IMR-90 (cell line): ENCODE measurements around the gene ISG20L2. TPM values are rescaled to one million over a fixed set of nuclear protein-coding genes. Genes with fewer than 3 reads are reported as not detected.

ENCODE experiments used
- USF2 ChIP-seq: fragments of 150-350 bp; IDR thresholded peaks from 2 replicates; pipeline ENCODE4 v1.6.1; 2017; ENCODE audit warnings: mild to moderate bottlenecking, antibody characterized with exemption, low read length, low read depth
- polyA plus RNA-seq, 3 experiments: library from polyadenylated mRNA; depleted of rRNA; stranded (reverse); fragments of >200 nt; gene quantifications; 2 replicates each; pipeline ENCODE4 v1.2.3, GENCODE V29; 2012; ENCODE audit warnings: low replicate concordance in 1 of 3
- total RNA-seq: library from RNA; depleted of rRNA; stranded (reverse); fragments of >200 nt; gene quantifications from 2 replicates; pipeline ENCODE4 v1.2.3, GENCODE V29; 2012

Gene ISG20L2
- total and polyA plus RNA-seq, 2 of the 4 experiments (the other 2 are of a cell fraction) = 17.0 to 27.3 TPM

- TF ChIP-seq USF2 = no peak
These were observed 21.7 kb downstream of the ISG20L2 start (continued) for GRCh38 chr1:156706657-156707416.
